CD4-positive, alpha-beta T cell treated with Interferon alpha-2 for 1 hour (primary cell): ENCODE results near the gene GRIA3.
"Not testable (repeated sequence)": the region's sequence is repeated elsewhere in the genome, so short reads cannot be mapped to it uniquely, and the experiment has no call there.

Experiments
- DNase-seq, 2 donors: peaks; one replicate each; pipeline ENCODE4 v3.0.0-alpha.2; 2020 to 2022

The GRIA3 gene

GRCh38 chrX:123386196-123386595 lies 202.1 kb downstream of the GRIA3 start:
- DNase-seq: not testable (repeated sequence)

- DNase-seq: no peak
These were observed 208.8 kb downstream of the GRIA3 start for GRCh38 chrX:123392921-123393320.

- no peak for DNase-seq
These were observed 215.6 kb downstream of the GRIA3 start for GRCh38 chrX:123399709-123400108.

GRCh38 chrX:123405231-123405630 lies 221.2 kb downstream of the GRIA3 start:
- no peak for DNase-seq

GRCh38 chrX:123408821-123409737 lies 225.0 kb downstream of the GRIA3 start:
- DNase-seq: no peak

- DNase-seq: no peak
These were observed 238.8 kb downstream of the GRIA3 start for GRCh38 chrX:123422875-123423274.

GRCh38 chrX:123424546-123424945 lies 240.5 kb downstream of the GRIA3 start:
- DNase-seq: no peak

- no peak for DNase-seq
These were observed 241.4 kb downstream of the GRIA3 start for GRCh38 chrX:123425471-123425870.

- DNase-seq: no peak
These were observed 241.8 kb downstream of the GRIA3 start for GRCh38 chrX:123425904-123426303.

GRCh38 chrX:123432361-123433150 lies 248.5 kb downstream of the GRIA3 start:
- no peak for DNase-seq

GRCh38 chrX:123436512-123437136 lies 252.5 kb downstream of the GRIA3 start:
- no peak for DNase-seq

- not testable (repeated sequence) for DNase-seq
These were observed 255.8 kb downstream of the GRIA3 start for GRCh38 chrX:123439926-123440325.

GRCh38 chrX:123442764-123443163 lies 258.7 kb downstream of the GRIA3 start:
- no peak for DNase-seq

GRCh38 chrX:123447506-123447905 lies 263.4 kb downstream of the GRIA3 start:
- DNase-seq: no peak

- no peak for DNase-seq
These were observed 265.3 kb downstream of the GRIA3 start for GRCh38 chrX:123449335-123449734.

GRCh38 chrX:123450222-123450621 lies 266.1 kb downstream of the GRIA3 start:
- no peak for DNase-seq

GRCh38 chrX:123454712-123455431 lies 270.8 kb downstream of the GRIA3 start:
- no peak for DNase-seq

GRCh38 chrX:123455693-123456092 lies 271.6 kb downstream of the GRIA3 start:
- DNase-seq: no peak

GRCh38 chrX:123464709-123465108 lies 280.6 kb downstream of the GRIA3 start:
- no peak for DNase-seq

- DNase-seq: no peak
These were observed 284.4 kb downstream of the GRIA3 start for GRCh38 chrX:123468481-123468880.

GRCh38 chrX:123475068-123475724 lies 291.1 kb downstream of the GRIA3 start:
- DNase-seq: no peak

- no peak for DNase-seq
These were observed 292.6 kb downstream of the GRIA3 start for GRCh38 chrX:123476611-123477219.
